ENCODE results near the gene FBXL7. TPM values are rescaled to one million over a fixed set of nuclear protein-coding genes. Genes with fewer than 3 reads are reported as not detected.

FBXL7 gene
- total RNA-seq, 2 donors from 2014 or later: not detected

GRCh38 chr5:15538516-15538915, 38.5 kb downstream of the FBXL7 start:
- no peak for ATAC-seq
- DNase-seq (ENCODE audit: low spot score): no peak
- Mint-ChIP-seq H3K27ac (no peak overlapping the region), H3K4me1 (ENCODE audit: low read depth in 2 of 2) (no peaks in the 10 kb centered on the region), H3K36me3 (no peaks in the 10 kb centered on the region), H3K27me3 (no peaks in the 10 kb centered on the region), H3K9me3 (peaks cover 17% of the 10 kb centered on the region), H3K4me3 (no peak overlapping the region)

GRCh38 chr5:15539951-15540350, 40.0 kb downstream of the FBXL7 start:
- no peak for DNase-seq (ENCODE audit: low spot score)
- no peak overlapping the region for H3K27ac Mint-ChIP-seq
- no peaks in the 10 kb centered on the region for H3K27me3 Mint-ChIP-seq
- peaks cover 14% of the 10 kb centered on the region for H3K9me3 Mint-ChIP-seq
- H3K4me1 Mint-ChIP-seq (ENCODE audit: low read depth in 2 of 2): no peaks in the 10 kb centered on the region
- no peaks in the 10 kb centered on the region for H3K36me3 Mint-ChIP-seq
- H3K4me3 Mint-ChIP-seq: no peak overlapping the region
- no peak for ATAC-seq

- H3K36me3 Mint-ChIP-seq: no peaks in the 10 kb centered on the region
- ATAC-seq: no peak
- DNase-seq (ENCODE audit: low spot score): no peak
- no peak overlapping the region for H3K27ac Mint-ChIP-seq
- H3K4me1 Mint-ChIP-seq (ENCODE audit: low read depth in 2 of 2): no peaks in the 10 kb centered on the region
- H3K9me3 Mint-ChIP-seq: no peaks in the 10 kb centered on the region
- H3K27me3 Mint-ChIP-seq: no peaks in the 10 kb centered on the region
- H3K4me3 Mint-ChIP-seq: no peak overlapping the region
Measured at GRCh38 chr5:15544039-15544438, 44.1 kb downstream of the FBXL7 start.

DNA sequence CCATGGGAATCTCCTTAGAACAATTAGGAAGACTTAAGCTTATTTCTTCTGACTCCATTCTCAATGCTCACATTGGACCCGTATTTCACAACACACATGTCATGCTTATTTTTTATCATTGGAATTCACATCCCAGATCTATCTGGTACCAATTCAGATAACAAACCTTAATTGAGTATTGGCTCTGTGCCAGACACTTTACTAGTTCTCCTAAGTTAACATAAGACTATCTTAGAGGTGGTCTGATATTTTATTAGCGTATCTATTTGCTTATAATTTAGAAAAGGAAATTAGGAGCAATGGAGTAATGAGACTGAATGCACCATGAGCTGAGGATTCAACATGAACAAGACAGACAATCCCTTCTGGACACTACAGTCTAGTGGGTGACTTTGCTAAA, 45.1 kb downstream of the FBXL7 start:
- H3K36me3 Mint-ChIP-seq: no peaks in the 10 kb centered on the region
- no peaks in the 10 kb centered on the region for H3K9me3 Mint-ChIP-seq
- no peak overlapping the region for H3K4me3 Mint-ChIP-seq
- no peak overlapping the region for H3K27ac Mint-ChIP-seq
- DNase-seq (ENCODE audit: low spot score) (no peak), ATAC-seq (no peak)
- H3K4me1 Mint-ChIP-seq (ENCODE audit: low read depth in 2 of 2): no peaks in the 10 kb centered on the region
- no peaks in the 10 kb centered on the region for H3K27me3 Mint-ChIP-seq

- no peaks in the 10 kb centered on the region for H3K27me3 Mint-ChIP-seq
- no peak overlapping the region for H3K4me3 Mint-ChIP-seq
- H3K27ac Mint-ChIP-seq: no peak overlapping the region
- no peak for DNase-seq (ENCODE audit: low spot score)
- H3K9me3 Mint-ChIP-seq: peaks cover 7% of the 10 kb centered on the region
- ATAC-seq: no peak
- no peaks in the 10 kb centered on the region for H3K36me3 Mint-ChIP-seq
- no peaks in the 10 kb centered on the region for H3K4me1 Mint-ChIP-seq (ENCODE audit: low read depth in 2 of 2)
Measured at GRCh38 chr5:15547261-15547839, 47.4 kb downstream of the FBXL7 start.

- Mint-ChIP-seq H3K36me3 (no peaks in the 10 kb centered on the region), H3K4me3 (no peak overlapping the region), H3K27ac (no peak overlapping the region), H3K27me3 (no peaks in the 10 kb centered on the region), H3K9me3 (peaks cover 13% of the 10 kb centered on the region), H3K4me1 (ENCODE audit: low read depth in 2 of 2) (no peaks in the 10 kb centered on the region)
- no peak for DNase-seq (ENCODE audit: low spot score)
- ATAC-seq: no peak
Measured at GRCh38 chr5:15549961-15550360, 50.0 kb downstream of the FBXL7 start.

- no peaks in the 10 kb centered on the region for H3K4me1 Mint-ChIP-seq (ENCODE audit: low read depth in 2 of 2)
- H3K27me3 Mint-ChIP-seq: no peaks in the 10 kb centered on the region
- no peak overlapping the region for H3K27ac Mint-ChIP-seq
- H3K36me3 Mint-ChIP-seq: no peaks in the 10 kb centered on the region
- H3K9me3 Mint-ChIP-seq: peaks cover 13% of the 10 kb centered on the region
- DNase-seq (ENCODE audit: low spot score) (no peak), ATAC-seq (no peak)
- no peak overlapping the region for H3K4me3 Mint-ChIP-seq
Measured at GRCh38 chr5:15550502-15551112, 50.6 kb downstream of the FBXL7 start.

GRCh38 chr5:15551113-15551504, 51.1 kb downstream of the FBXL7 start:
- Mint-ChIP-seq H3K36me3 (no peaks in the 10 kb centered on the region), H3K27ac (no peak overlapping the region), H3K4me1 (ENCODE audit: low read depth in 2 of 2) (no peaks in the 10 kb centered on the region), H3K9me3 (peaks cover 13% of the 10 kb centered on the region), H3K4me3 (no peak overlapping the region), H3K27me3 (no peaks in the 10 kb centered on the region)
- no peak for DNase-seq (ENCODE audit: low spot score)
- ATAC-seq: no peak

DNA sequence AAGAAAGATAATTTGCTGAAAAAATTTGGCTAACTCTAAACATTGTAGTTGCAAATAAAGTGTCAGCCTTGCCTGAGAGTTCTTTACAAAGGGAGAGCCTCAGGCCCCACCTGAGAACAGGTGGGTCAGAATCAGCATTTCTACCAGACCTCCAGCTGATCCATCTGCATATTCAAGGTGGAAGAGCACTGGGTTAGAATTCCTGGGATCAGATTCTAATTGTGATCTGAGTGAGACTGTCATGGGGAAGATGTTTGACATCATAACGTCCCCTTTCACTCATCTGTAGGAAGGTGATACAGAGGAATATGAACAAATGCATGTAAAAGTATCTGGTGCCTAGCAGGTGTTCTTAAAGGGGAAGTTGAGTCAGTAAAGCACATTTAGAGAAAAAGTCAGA, 54.6 kb downstream of the FBXL7 start:
- no peak for DNase-seq (ENCODE audit: low spot score)
- ATAC-seq: no peak
- Mint-ChIP-seq H3K9me3 (peaks cover 19% of the 10 kb centered on the region), H3K4me3 (no peak overlapping the region), H3K27me3 (no peaks in the 10 kb centered on the region), H3K27ac (no peak overlapping the region), H3K4me1 (ENCODE audit: low read depth in 2 of 2) (no peaks in the 10 kb centered on the region), H3K36me3 (no peaks in the 10 kb centered on the region)

GRCh38 chr5:15555176-15555575, 55.2 kb downstream of the FBXL7 start:
- DNase-seq (ENCODE audit: low spot score) (no peak), ATAC-seq (no peak)
- H3K9me3 Mint-ChIP-seq: peaks cover 19% of the 10 kb centered on the region
- no peaks in the 10 kb centered on the region for H3K27me3 Mint-ChIP-seq
- no peak overlapping the region for H3K4me3 Mint-ChIP-seq
- H3K4me1 Mint-ChIP-seq (ENCODE audit: low read depth in 2 of 2): no peaks in the 10 kb centered on the region
- no peaks in the 10 kb centered on the region for H3K36me3 Mint-ChIP-seq
- H3K27ac Mint-ChIP-seq: no peak overlapping the region

- DNase-seq (ENCODE audit: low spot score): no peak
- no peaks in the 10 kb centered on the region for H3K36me3 Mint-ChIP-seq
- H3K27me3 Mint-ChIP-seq: no peaks in the 10 kb centered on the region
- no peak overlapping the region for H3K27ac Mint-ChIP-seq
- H3K9me3 Mint-ChIP-seq: peaks cover 14% of the 10 kb centered on the region
- H3K4me1 Mint-ChIP-seq (ENCODE audit: low read depth in 2 of 2): no peaks in the 10 kb centered on the region
- no peak for ATAC-seq
- no peak overlapping the region for H3K4me3 Mint-ChIP-seq
Measured at GRCh38 chr5:15558240-15558639, 58.3 kb downstream of the FBXL7 start.

DNA sequence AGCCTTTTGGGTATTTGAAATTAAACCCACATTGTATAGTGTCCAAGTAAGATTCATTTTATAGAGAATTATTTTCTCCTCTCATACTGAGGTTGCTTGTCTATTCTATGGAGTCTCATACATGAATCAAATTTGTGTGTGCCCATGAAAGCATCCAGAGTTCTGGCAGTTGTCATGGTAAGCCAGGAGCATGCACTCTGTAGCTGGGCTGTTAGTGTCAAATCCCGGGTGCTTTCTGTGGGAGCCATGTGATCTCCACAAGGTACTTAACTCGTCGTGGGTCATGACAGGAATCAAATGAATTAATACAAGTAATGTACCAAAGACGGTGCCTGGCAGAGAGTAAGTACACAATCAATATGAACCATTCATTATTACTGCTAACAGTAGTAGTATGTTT, 58.7 kb downstream of the FBXL7 start:
- DNase-seq (ENCODE audit: low spot score) (no peak), ATAC-seq (no peak)
- peaks cover 14% of the 10 kb centered on the region for H3K9me3 Mint-ChIP-seq
- no peak overlapping the region for H3K4me3 Mint-ChIP-seq
- H3K27ac Mint-ChIP-seq: no peak overlapping the region
- no peaks in the 10 kb centered on the region for H3K4me1 Mint-ChIP-seq (ENCODE audit: low read depth in 2 of 2)
- no peaks in the 10 kb centered on the region for H3K27me3 Mint-ChIP-seq
- no peaks in the 10 kb centered on the region for H3K36me3 Mint-ChIP-seq

DNA sequence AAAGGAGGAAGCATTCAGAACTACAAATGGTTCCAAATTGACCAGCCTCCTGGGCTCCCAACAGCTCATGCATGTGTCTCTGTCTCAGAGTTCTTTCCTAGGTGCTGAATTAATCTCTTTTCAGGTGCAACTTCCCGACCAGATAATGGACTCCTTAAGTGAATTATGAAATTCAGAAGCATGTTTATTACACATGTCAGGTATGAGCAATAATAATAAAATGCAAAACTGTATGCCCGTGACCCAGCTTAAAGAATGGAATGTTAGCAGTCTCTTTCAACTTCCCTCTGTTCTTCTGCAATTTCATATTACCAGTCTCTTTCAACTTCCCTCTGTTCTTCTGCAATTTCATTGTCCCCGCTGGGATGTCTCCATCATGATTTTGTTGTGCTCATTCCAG, 60.4 kb downstream of the FBXL7 start:
- no peak for DNase-seq (ENCODE audit: low spot score)
- H3K36me3 Mint-ChIP-seq: no peaks in the 10 kb centered on the region
- H3K4me3 Mint-ChIP-seq: no peak overlapping the region
- no peak for ATAC-seq
- H3K27me3 Mint-ChIP-seq: no peaks in the 10 kb centered on the region
- peaks cover 14% of the 10 kb centered on the region for H3K9me3 Mint-ChIP-seq
- no peak overlapping the region for H3K27ac Mint-ChIP-seq
- H3K4me1 Mint-ChIP-seq (ENCODE audit: low read depth in 2 of 2): no peaks in the 10 kb centered on the region

DNA sequence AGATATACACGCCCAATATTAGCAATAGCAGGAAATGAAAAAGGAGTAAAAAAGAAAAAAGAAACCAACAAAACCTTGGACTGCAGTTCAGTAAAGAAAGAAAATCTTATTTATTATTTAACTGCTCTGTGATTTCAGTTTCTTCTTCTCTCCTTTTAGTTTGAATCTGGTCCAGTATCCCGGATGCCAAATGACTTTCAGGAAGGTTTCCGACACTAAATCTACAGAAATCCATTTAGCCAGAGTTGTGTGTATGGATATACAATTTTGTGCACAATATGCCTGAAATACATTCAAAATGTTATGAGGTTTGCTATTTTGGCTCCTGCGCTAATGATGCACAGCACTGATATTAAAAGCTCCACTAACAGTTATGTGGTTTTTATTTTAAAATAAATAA, 64.5 kb downstream of the FBXL7 start:
- DNase-seq (ENCODE audit: low spot score): no peak
- H3K27me3 Mint-ChIP-seq: no peaks in the 10 kb centered on the region
- H3K4me3 Mint-ChIP-seq: no peak overlapping the region
- peaks cover 8% of the 10 kb centered on the region for H3K9me3 Mint-ChIP-seq
- H3K4me1 Mint-ChIP-seq (ENCODE audit: low read depth in 2 of 2): no peaks in the 10 kb centered on the region
- no peak overlapping the region for H3K27ac Mint-ChIP-seq
- no peaks in the 10 kb centered on the region for H3K36me3 Mint-ChIP-seq
- no peak for ATAC-seq

DNA sequence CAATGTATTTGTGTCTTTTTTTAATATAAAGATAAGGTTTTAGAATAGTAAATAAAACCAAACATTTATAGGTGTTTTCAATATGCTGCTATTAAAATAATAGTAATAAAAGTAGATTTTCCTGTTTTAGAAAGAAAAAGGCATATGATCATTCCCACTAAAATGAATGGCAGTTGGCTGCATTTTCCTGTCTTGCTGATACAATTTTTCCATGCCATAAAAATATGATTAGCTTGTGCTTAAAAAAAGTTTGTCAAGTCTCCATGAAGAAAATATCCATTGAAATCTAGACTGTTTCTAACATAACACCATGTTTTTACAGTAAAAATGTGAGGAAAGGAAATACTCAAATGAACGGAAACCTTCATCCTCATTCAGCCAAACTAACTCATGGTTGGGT, 65.0 kb downstream of the FBXL7 start:
- no peaks in the 10 kb centered on the region for H3K4me1 Mint-ChIP-seq (ENCODE audit: low read depth in 2 of 2)
- no peak overlapping the region for H3K27ac Mint-ChIP-seq
- DNase-seq (ENCODE audit: low spot score) (no peak), ATAC-seq (no peak)
- H3K27me3 Mint-ChIP-seq: no peaks in the 10 kb centered on the region
- H3K9me3 Mint-ChIP-seq: peaks cover 8% of the 10 kb centered on the region
- H3K4me3 Mint-ChIP-seq: no peak overlapping the region
- no peaks in the 10 kb centered on the region for H3K36me3 Mint-ChIP-seq

All from natural killer cell treated with Interleukin-12 subunit alpha and Interleukin-12 subunit beta and Interleukin-15 and Interleukin-18, amount 100 ng/mL, for 72 hours (primary cell).